Measurements from ENCODE around the gene KRTAP5-6. TPM values are rescaled to one million over a fixed set of nuclear protein-coding genes. Genes with fewer than 3 reads are reported as not detected.

KRTAP5-6 gene
- total RNA-seq, 2 donors from 2014 or later = not detected

DNA sequence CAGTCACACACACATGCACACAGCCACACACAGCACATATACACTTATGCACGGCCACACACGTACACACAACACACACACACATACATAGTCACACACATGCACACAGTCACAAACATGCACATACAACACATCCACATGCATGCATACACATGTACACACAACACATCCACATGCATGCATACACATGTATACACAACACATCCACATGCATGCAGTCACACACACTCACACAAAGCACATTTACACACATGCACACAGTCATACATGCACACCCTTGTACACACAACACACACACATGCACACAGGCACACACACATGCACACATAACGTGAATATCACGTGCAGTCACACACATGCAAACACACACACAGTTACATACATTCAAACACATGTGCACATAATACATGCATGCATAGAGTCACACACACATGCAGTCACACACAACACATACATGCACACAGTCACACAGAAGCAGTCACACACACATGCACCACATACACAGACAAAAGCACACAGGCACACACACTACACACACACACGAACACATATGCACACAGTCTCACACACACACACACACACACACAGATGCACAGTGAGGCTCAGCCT, 34.6 kb downstream of the KRTAP5-6 start:
- peaks cover 13% of the 10 kb centered on the region for H3K4me1 Mint-ChIP-seq

DNA sequence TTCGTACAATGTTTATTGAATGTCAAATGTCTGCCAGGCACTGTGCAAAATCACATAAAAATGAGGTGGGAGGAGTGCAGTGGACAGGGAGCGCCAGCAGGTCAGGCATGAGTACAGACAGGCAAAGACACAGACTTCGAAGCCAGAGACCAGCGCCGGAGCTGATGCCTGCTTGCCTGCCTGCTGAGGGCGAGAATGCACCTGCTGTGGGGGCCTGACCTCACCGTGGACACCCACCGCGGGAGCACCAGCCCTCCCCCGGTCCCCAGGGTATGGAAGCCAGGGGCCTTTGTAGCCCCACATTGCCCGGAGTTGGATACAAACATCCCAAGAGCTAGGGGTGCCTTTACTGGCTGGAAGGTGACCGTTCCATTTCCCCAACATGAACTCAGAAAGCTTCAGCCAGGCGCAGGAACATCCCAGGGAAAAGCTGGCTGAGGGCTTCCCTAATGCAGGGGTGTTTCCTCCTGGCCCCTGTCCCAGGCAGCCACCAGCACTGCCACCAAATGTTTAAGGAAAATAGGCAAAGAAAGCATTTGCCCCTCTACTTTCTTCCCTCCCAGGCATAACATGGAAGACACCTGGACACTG, 35.5 kb downstream of the KRTAP5-6 start:
- Mint-ChIP-seq H3K27me3 (peaks cover 59% of the 10 kb centered on the region), H3K27ac (no peak overlapping the region), H3K4me3 (no peak overlapping the region), H3K4me1 (peaks cover 10% of the 10 kb centered on the region), H3K36me3 (ENCODE audit: low read depth) (peaks cover 9% of the 10 kb centered on the region)
- ATAC-seq (no peak), DNase-seq (no peak)
- peaks cover 2% of the 10 kb centered on the region for H3K9me3 ChIP-seq (ENCODE audit: control insufficient read depth, low read length, poor library complexity, severe bottlenecking)

More for the DNA sequence above, 34.6 kb downstream of the KRTAP5-6 start:
- DNase-seq (no peak), ATAC-seq (no peak)
- Mint-ChIP-seq H3K27me3 (peaks cover 68% of the 10 kb centered on the region), H3K4me3 (no peak overlapping the region), H3K36me3 (ENCODE audit: low read depth) (peaks cover 7% of the 10 kb centered on the region), H3K27ac (no peak overlapping the region)
- H3K9me3 ChIP-seq (ENCODE audit: control insufficient read depth, low read length, poor library complexity, severe bottlenecking) = no peaks in the 10 kb centered on the region

DNA sequence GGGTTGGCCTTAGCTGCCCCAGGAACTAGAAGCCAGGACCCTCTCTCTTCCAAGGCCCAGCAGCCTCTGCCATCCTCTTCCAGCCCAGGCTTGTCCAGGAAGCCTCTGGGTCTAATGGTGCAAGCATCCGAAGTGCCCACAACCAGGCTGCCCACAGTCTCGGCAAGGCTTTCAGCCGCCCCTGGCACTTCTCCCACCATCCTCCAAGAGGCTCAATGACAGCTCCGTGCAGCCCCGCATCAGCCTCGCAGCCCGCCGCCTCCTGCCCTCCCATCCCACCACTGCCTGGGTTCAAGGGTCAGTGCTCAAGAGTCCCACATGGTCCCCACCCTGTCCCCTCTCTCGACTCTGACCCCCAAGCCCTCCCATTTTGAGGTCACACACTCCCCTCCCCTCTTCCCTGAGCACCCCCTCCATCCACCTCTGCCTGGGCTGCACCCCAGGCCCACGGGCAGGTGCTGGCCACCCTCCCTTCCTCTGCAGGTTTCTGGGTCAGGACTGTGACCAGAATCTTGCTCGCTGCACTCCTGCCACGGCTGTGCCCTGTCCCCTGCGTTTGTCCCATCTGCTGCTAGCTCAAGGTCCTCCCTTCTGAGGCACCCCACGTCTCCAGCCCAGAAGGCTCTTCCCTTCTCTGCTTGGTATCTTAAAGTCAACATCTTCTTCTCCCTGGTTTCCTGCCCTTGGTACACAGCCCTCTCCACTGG, 36.2 kb downstream of the KRTAP5-6 start:
- Mint-ChIP-seq H3K27ac (no peak overlapping the region), H3K27me3 (peaks cover 53% of the 10 kb centered on the region), H3K4me1 (peaks cover 10% of the 10 kb centered on the region), H3K4me3 (no peak overlapping the region), H3K36me3 (ENCODE audit: low read depth) (peaks cover 9% of the 10 kb centered on the region)
- DNase-seq (no peak), ATAC-seq (no peak)
- H3K9me3 ChIP-seq (ENCODE audit: control insufficient read depth, low read length, poor library complexity, severe bottlenecking) = peaks cover 2% of the 10 kb centered on the region

DNA sequence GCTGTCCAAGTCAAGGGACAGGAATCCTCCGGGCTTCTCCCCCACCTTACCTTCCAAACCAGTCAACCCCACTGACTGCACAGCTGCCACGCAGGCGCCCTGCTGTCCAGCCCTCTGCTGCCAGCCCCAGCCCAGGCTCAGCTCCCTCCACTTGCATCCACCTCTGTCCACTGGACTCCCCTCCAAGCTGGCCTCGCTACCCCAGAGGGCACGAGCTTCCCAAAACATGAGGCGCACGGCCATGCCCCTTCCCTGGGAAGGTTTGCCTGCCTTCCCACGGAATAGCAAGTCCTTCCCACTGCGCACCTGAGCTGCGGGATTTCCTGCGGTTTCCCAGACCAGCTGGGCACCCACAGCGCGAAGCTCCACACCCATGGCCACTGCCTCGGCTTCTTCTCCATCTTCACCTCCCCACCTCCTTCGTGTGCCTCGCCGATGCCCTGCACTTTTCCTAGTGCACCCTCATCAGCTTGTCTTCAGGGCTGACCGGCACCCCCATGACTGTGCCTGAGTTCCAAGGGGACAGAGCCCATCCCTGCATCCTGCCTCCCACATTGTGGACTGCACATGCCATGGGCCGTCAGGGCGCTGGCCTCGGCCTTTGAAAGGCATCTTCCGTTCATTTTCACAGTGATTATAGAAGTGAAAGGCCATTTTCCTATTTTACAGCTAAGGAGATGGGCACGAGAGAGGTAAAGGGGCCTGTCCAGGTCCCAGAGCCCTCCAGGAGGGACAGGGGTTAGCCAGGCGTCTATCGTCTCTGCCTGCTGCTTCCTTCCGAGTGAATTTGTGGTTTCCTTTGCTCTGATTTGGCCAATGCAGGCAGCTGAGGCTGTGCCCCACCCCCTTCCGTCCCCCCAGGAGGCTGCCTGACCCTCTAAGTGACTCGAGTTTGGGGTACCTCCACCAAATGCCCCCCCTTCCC, 37.0 kb downstream of the KRTAP5-6 start:
- no peak overlapping the region for H3K4me3 Mint-ChIP-seq
- peaks cover 6% of the 10 kb centered on the region for H3K36me3 Mint-ChIP-seq (ENCODE audit: low read depth)
- ATAC-seq (no peak), DNase-seq (no peak)
- H3K27me3 Mint-ChIP-seq = peaks cover 45% of the 10 kb centered on the region
- H3K4me1 Mint-ChIP-seq = peaks cover 8% of the 10 kb centered on the region
- peaks cover 2% of the 10 kb centered on the region for H3K9me3 ChIP-seq (ENCODE audit: control insufficient read depth, low read length, poor library complexity, severe bottlenecking)
- H3K27ac Mint-ChIP-seq = peak overlapping the region; percentile 69

DNA sequence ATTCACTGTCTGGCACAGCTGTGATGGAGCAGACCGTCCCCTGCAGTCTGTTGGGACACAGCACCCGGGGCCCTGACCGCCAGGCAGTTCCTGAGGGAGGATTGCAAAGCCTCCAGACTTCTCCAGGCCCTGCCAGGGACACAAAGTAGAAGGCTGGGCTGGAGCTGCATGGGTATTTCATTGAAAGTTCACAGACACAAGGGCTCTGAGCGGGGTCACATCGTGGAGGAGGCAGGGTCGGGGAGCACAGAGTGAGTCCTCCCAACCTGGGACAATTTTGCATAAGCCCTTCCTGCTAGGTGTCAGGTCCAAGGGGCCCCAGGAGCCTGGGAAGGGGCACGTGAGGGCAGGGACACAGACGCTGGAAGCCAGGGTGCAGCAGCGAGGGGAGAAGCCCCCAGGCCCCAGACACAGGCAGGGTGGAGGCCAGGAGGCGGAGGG, 37.7 kb downstream of the KRTAP5-6 start:
- H3K9me3 ChIP-seq (ENCODE audit: control insufficient read depth, low read length, poor library complexity, severe bottlenecking) = peaks cover 2% of the 10 kb centered on the region
- ATAC-seq (no peak), DNase-seq (no peak)
- Mint-ChIP-seq H3K27ac (no peak overlapping the region), H3K4me3 (no peak overlapping the region), H3K36me3 (ENCODE audit: low read depth) (peaks cover 6% of the 10 kb centered on the region), H3K4me1 (peaks cover 12% of the 10 kb centered on the region), H3K27me3 (peaks cover 48% of the 10 kb centered on the region)

DNA sequence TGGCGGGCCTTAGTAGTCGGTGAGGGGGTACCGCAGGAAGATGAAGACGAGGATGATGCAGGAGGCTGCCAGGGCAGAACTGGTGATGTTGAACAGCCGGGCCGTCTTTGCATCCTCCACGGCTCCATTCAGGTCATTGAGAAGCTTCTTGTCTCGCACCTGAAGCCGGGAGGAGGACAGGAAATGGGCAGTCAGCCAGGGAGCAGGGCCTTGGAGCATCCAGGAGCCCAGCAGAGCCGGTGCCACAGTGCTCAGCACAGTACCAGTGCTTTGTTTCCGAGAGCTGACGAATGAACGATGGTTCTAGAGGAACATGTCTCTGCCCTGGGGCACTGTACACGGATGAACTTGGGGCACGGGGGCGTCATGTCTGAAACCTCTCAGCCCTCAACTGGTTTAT, 38.3 kb downstream of the KRTAP5-6 start:
- DNase-seq = no peak

DNA sequence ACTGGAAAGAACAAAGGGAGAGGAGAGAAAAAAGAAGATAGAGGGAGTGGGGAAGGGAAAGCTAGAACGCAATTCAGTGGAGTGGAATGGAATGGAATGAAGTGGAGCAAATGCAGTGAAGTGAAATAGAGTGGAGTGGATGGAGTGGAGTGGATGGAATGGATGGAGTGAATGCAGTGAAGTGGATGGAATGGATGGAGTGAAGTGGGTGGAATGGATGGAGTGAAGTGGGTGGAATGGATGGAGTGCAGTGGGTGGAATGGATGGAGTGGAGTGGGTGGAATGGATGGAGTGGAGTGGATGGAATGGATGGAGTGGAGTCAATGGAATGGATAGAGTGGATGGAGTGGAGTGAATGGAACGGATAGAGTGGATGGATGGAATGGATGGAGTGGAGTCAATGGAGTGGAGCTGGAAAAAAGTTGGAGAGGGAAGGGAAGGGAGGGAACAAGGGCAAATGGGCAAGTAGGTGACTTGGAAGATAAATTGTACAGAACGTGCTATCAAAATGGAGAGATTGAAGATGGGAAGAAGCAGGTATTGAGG, 39.5 kb downstream of the KRTAP5-6 start:
- Mint-ChIP-seq H3K27me3 (peaks cover 36% of the 10 kb centered on the region), H3K27ac (no peak overlapping the region), H3K36me3 (ENCODE audit: low read depth) (peaks cover 6% of the 10 kb centered on the region), H3K4me1 (peaks cover 12% of the 10 kb centered on the region), H3K4me3 (no peak overlapping the region)
- no peak for ATAC-seq
- no peak for DNase-seq
- H3K9me3 ChIP-seq (ENCODE audit: control insufficient read depth, low read length, poor library complexity, severe bottlenecking) = peaks cover 2% of the 10 kb centered on the region

More for the DNA sequence above, 38.3 kb downstream of the KRTAP5-6 start:
- no peak for ATAC-seq
- Mint-ChIP-seq H3K4me3 (no peak overlapping the region), H3K4me1 (peaks cover 12% of the 10 kb centered on the region), H3K27me3 (peaks cover 45% of the 10 kb centered on the region), H3K27ac (no peak overlapping the region), H3K36me3 (ENCODE audit: low read depth) (peaks cover 6% of the 10 kb centered on the region)
- H3K9me3 ChIP-seq (ENCODE audit: control insufficient read depth, low read length, poor library complexity, severe bottlenecking) = peaks cover 2% of the 10 kb centered on the region

DNA sequence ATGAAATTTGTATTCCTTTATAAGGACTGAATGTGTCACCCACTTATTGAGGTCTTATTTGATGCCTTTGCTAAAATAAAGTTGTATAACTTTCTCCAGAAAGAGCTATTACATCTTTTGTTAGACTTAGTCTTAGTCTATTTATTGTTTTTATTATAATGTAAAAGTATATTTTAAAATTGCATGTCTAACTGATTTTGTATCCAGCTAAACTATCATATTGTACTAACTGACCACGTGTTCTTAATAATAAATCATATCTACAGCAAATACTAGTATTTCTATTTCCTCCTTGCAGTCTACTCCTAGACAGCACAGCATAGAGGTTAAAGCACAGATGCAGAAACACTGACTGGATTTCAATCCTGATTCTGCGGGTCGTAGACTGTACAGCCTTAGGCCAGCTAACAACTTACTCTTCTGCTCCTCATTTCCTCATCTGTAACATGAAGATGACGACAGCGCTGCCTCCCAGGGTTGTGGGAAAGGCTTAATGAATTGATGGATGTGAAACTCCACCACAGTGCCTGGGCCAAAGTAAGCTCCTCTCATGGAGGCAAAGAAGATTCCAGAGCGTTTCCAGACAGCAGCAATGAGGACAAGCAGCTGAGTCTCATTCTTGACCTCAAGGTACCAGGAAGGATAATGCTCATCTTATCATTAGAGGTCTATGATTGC, 40.2 kb downstream of the KRTAP5-6 start:
- ATAC-seq (no peak), DNase-seq (no peak)
- Mint-ChIP-seq H3K27me3 (peaks cover 29% of the 10 kb centered on the region), H3K36me3 (ENCODE audit: low read depth) (peaks cover 6% of the 10 kb centered on the region), H3K4me3 (no peak overlapping the region), H3K27ac (no peak overlapping the region), H3K4me1 (peaks cover 12% of the 10 kb centered on the region)
- H3K9me3 ChIP-seq (ENCODE audit: control insufficient read depth, low read length, poor library complexity, severe bottlenecking) = peaks cover 2% of the 10 kb centered on the region

DNA sequence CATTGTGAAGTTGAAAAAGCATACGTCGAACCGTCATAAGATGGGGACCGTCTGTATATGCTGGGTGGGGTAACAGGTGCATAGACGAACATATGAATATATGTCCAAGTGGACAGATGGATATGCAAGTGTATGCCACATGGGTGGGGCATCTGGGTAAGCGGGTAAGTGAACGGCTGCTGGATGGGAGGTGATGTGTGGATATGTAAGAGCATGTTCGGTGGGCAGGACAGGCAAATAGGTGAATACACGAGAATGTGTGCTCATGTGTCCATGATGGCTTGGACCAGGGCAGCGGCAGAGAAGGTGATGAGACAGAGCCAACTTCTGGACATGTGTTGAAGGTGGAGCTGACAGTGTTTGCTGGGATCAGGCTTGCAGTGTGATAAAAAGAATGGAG, 41.4 kb downstream of the KRTAP5-6 start:
- Mint-ChIP-seq H3K36me3 (ENCODE audit: low read depth) (peaks cover 6% of the 10 kb centered on the region), H3K27me3 (peaks cover 17% of the 10 kb centered on the region), H3K4me1 (peaks cover 12% of the 10 kb centered on the region), H3K27ac (no peak overlapping the region), H3K4me3 (no peak overlapping the region)
- peaks cover 2% of the 10 kb centered on the region for H3K9me3 ChIP-seq (ENCODE audit: control insufficient read depth, low read length, poor library complexity, severe bottlenecking)
- no peak for DNase-seq
- no peak for ATAC-seq

DNA sequence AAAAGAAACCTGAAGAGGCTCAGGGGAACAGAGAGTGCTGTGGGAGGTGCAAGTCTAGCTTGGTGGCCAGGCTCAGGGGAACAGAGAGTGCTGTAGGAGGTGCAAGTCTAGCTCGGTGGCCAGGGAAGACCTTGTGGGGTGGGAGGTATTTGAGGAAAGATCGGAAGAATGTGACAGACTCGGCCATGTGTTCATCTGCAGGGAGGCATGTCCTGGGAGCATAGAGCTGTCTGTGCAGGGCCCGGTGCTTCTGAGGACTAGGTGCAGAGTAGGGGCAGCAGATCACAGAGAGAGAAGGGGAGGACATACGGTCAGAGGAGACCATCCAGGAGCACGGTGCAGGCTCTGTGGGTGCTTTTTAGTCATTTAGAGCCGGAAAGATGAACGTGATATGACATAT, 42.6 kb downstream of the KRTAP5-6 start:
- Mint-ChIP-seq H3K27me3 (peaks cover 6% of the 10 kb centered on the region), H3K27ac (no peak overlapping the region), H3K4me1 (peaks cover 4% of the 10 kb centered on the region), H3K4me3 (no peak overlapping the region), H3K36me3 (ENCODE audit: low read depth) (peaks cover 6% of the 10 kb centered on the region)
- H3K9me3 ChIP-seq (ENCODE audit: control insufficient read depth, low read length, poor library complexity, severe bottlenecking) = peaks cover 2% of the 10 kb centered on the region
- no peak for ATAC-seq
- DNase-seq = no peak

DNA sequence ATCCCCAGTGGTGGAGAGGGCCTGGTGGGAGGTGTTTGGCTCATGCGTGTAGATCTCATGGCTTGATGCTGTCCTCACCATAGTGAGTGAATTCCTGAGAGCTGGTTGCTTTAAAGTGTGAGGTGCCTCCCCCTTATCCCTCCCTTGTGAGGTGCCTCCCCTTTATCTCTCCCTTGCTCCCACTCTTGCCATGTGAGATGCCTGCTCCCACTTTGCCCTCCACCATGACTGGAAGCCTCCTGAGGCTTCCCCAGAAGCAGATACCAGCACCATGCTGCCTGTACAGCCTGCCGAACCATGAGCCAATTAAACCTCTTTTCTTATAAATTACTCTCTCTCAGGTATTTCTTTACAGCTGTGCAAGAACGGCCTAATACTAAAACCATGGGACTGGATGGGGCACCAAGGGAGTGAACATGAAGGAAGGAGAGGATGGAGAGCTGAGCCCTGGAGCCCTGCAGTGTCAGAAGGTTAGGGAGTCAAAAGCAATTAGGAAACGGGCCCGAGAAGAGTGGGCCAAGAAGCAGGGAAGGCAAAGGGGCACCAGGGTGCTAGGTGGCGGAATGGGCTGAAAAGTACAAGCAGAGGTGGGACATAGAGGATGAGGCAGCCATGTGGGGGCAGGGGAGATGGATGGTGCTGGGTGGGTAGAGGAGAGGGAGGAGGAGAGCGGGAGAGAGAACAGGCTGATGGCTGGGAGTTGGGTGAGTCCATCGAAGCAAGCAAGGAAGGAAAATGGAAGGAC, 44.0 kb downstream of the KRTAP5-6 start:
- Mint-ChIP-seq H3K36me3 (ENCODE audit: low read depth) (peaks cover 6% of the 10 kb centered on the region), H3K4me1 (peaks cover 4% of the 10 kb centered on the region), H3K4me3 (no peak overlapping the region), H3K27me3 (peaks cover 6% of the 10 kb centered on the region), H3K27ac (no peak overlapping the region)
- no peak for DNase-seq
- peaks cover 2% of the 10 kb centered on the region for H3K9me3 ChIP-seq (ENCODE audit: control insufficient read depth, low read length, poor library complexity, severe bottlenecking)
- ATAC-seq = no peak

DNA sequence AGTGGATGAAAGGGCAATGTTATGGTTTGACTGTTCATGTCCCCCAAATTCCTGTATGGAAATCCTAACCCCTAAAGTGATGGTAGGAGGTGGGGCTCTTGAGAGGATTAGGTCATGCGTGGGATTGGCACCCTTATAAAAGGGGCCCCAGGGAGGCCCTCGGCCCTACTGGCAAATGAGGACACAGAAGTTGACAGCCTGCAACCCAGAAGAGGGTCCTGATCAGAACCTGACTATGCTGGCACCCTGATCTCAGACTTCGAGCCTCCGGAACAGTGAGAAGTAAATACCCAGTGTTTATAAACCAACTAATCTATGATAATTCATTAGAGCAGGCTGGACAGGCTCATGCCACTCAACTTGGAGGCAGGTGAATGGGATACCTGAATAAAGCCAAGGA, 44.7 kb downstream of the KRTAP5-6 start:
- Mint-ChIP-seq H3K27me3 (peaks cover 6% of the 10 kb centered on the region), H3K4me1 (peaks cover 4% of the 10 kb centered on the region)

More for the DNA sequence above, 44.7 kb downstream of the KRTAP5-6 start:
- DNase-seq (no peak), ATAC-seq (no peak)
- H3K9me3 ChIP-seq (ENCODE audit: control insufficient read depth, low read length, poor library complexity, severe bottlenecking) = peaks cover 2% of the 10 kb centered on the region
- H3K4me3 Mint-ChIP-seq = no peak overlapping the region
- H3K36me3 Mint-ChIP-seq (ENCODE audit: low read depth) = peaks cover under 1% of the 10 kb centered on the region
- H3K27ac Mint-ChIP-seq = no peak overlapping the region

All from T-helper 17 cell (primary cell).